Stimulated activated CD4-positive, alpha-beta T cell treated with anti-CD3 and anti-CD28 coated beads, Interleukin-1b, Interleukin-23, amount 100 ng/mL, for 4 hours (primary cell): Measurements from ENCODE around the gene ZNRF1.
"Not testable (repeated sequence)": the region's sequence is repeated elsewhere in the genome, so short reads cannot be mapped to it uniquely, and the experiment has no call there.

Experiments used
- DNase-seq, 2 donors: peaks; one replicate each; pipeline ENCODE4 v3.0.0-alpha.2; 2020; ENCODE audit warnings: low read depth in 2 of 2

ZNRF1 gene

DNA sequence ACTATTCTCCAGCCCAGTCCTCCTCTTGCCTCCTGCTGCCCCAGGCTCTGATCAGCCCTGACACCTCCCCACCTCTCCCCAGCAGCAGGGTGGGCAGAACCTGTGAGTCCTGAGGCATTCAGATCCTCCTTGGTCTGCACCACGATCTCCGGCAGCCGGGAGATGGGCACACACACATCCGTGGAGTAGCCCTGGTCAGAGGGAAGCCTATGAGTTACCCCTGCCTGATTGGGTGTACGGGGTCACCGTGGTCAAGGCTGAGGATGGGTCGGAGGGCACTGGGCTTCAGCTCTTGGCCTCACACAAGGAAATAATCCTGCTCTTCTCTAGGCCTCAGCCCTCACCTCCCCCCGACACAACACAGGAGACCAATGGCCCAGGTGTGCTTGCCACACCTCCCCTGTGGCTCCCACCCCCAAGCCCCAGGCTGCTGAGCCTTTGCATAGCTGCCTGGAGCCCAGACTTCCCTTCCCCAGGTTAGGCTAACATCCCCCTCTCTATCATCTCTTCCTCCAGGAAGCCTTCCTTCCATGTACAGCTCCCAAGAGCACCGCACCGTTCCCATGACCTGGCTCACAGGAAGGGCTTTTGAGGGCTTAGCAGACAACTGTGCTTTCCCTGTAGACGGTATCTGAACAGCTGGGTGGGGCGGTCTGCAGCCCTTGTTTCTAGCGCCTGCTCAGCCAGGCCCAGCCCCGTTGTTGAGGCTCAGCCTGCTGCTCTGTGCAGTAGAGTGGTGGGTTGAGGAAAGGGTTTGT is 114.1 kb downstream of the ZNRF1 start:
- DNase-seq = no peak

- no peak for DNase-seq
Measured at GRCh38 chr16:75113541-75114121, 114.8 kb downstream of the ZNRF1 start.

DNA sequence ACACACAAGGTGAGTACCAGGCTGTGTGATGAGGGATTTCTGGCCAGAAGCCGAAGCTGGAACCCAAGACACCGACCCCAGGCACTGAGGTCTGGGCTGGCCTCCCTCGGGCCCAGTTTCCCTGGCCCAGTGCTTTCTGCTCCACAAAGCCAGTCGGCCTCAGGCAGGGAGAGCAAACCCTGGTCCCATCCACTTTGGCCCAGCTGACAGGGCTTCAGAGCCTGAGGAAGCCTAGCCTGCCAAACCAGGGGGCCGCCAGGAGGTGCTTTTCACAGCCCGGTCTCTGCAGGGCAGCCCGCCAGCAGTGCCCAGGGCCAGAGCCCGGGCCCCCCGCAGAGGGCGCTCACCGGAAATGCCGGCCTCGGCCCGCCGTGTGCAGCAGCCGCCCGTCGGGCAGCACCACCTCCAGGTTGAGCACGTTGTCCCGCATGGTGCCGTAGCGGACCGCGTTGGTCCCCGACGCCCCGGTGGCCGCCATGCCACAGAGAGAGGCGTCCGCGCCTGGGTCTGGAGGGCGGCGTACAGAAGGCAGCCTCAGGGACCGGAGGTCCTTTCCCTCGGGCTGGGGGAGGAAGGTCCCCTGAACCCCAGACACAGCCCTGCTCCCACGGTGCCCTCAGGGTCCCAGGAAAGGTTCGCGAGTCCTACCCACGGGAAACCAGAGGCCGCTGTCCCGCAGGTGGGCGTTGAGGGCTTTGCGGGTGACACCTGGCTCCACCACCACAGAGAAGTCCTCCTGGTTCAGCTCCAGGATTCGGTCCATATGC is 115.5 kb downstream of the ZNRF1 start:
- no peak for DNase-seq

GRCh38 chr16:75114946-75115825 is 116.4 kb downstream of the ZNRF1 start:
- DNase-seq = no peak

- no peak for DNase-seq
Measured at GRCh38 chr16:75116081-75116910, 117.5 kb downstream of the ZNRF1 start, which contains the start of gene LDHD. LDHD (minus strand) TSS chr16:75116780; CDS start chr16:75116720, 60 bp downstream.

DNA sequence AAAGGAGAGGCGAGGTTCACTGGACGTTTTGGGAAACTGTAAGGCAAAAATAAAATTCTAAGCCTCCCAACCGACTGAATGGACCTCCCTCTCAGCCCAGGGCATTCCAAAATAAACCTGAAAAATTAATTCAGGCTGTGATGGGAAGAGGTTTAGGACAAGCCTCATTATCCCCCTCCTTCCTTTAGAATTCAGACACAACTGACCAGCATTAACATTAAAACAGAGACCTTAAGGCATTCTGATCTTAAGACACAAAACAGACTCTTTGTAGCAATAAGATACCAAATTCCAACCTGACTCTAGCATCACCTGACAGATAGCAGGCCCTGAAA is 118.1 kb downstream of the ZNRF1 start:
- no peak for DNase-seq

GRCh38 chr16:75118943-75119539 is 120.2 kb downstream of the ZNRF1 start:
- no peak for DNase-seq

- DNase-seq = no peak
Measured at GRCh38 chr16:75120253-75120652, 121.4 kb downstream of the ZNRF1 start.

GRCh38 chr16:75121949-75122568 is 123.2 kb downstream of the ZNRF1 start:
- no peak for DNase-seq

DNA sequence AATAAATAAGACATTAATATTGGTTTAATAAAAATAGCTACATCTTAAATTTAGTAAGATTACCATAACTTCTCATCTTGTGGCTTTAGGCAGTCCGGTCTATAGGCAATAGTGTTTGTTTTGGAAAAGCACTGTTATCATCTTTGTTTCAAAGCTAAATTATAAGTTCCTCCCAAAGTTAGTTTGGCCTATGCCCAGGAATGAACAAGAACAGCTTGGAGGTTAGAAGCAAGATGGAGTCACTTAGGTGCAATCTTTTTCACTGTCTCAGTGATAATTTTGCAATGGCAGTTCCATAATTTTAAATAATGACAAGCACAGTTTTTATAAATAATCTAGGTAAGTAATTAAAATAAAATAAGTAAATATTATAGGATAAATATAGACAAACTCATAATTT is 123.8 kb downstream of the ZNRF1 start:
- DNase-seq = no peak

GRCh38 chr16:75127713-75128415 is 129.0 kb downstream of the ZNRF1 start:
- no peak for DNase-seq

GRCh38 chr16:75129421-75130149 is 130.8 kb downstream of the ZNRF1 start:
- not testable (repeated sequence) for DNase-seq

- no peak for DNase-seq
Measured at GRCh38 chr16:75130150-75130771, 131.4 kb downstream of the ZNRF1 start.

- no peak for DNase-seq
Measured at GRCh38 chr16:75131081-75131480, 132.3 kb downstream of the ZNRF1 start.

GRCh38 chr16:75138233-75138632 is 139.4 kb downstream of the ZNRF1 start:
- no peak for DNase-seq

DNA sequence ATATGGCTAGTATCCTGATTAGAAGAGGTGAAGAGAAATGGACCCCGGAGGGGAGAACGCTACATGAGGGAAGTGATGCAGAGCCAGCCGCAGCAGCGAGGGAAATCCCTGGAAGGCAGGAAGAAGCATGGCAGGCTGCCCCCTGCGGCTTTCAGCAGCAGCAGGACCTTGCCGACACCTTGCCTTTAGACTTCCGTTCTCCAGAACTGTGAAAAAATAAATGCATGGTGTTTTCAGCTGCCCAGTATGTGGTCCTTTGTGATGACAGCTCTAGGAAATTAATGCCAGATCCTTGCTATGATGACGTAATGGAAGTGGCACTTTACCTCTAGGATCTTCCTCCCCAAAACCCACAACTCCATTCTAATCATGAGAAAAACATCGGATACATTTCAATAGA is 139.8 kb downstream of the ZNRF1 start:
- no peak for DNase-seq

DNA sequence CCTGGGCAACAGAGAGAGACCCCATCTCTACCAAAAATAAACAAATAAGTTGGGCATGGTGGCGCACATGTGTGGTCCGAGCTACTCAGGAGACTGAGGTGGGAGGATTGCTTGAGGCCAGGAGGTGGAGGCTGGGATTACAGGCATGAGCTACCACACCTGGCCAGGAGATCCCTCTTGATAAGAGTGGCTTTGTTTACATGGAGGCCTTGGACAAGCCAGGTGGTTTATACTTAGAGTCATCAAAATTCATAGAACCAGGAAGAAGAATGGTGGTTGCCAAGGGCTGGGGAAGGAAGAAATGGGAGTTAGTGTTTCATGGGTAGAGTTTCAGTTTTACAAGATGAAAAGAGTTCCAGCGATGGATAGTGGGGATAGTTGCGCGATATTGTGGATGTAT is 140.7 kb downstream of the ZNRF1 start:
- no peak for DNase-seq

GRCh38 chr16:75143941-75144340 is 145.1 kb downstream of the ZNRF1 start:
- no peak for DNase-seq
